ENCODE measurements around the gene ZFX. TPM values are rescaled to one million over a fixed set of nuclear protein-coding genes. Genes with fewer than 3 reads are reported as not detected.
"Not testable (repeated sequence)": the region's sequence is repeated elsewhere in the genome, so short reads cannot be mapped to it uniquely, and the experiment has no call there.

Gene ZFX
- total and polyA plus RNA-seq, 2 of the 8 experiments (the other 6 are each of a cell fraction or from before 2014, with no cell fraction given) = 2.8 to 22.0 TPM

DNA sequence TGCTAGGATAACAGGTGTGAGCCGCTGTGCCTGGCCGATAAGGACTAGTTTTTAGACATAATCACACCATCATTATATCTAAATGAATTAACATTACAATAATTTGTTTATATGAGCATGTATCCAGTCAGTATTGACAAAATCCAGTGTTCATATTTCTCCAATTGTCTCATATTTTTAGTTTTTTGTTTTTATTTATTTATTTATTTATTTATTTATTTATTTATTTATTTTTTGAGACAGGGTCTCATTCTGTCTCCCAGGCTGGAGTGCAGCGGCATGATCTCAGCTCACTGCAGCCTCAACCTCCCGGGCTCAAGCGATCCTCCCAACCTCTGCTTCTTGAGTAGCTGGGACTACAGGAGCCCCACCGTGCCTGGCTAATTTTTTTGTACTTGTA is 5.5 kb upstream of the ZFX start:
- FAIRE-seq; H3K36me3 ChIP-seq (ENCODE audit: control insufficient read depth in 2 of 4, insufficient read depth in 4 of 4, low read length in 3 of 4); H4K5ac ChIP-seq (ENCODE audit: insufficient read length, low read depth, low read length); H3K27ac ChIP-seq (ENCODE audit: low read depth, low read length); H3K79me1 ChIP-seq (ENCODE audit: low read depth, low read length); DNase-seq (ENCODE audit: low read depth in 1 of 2, low spot score in 2 of 2); H2AFZ ChIP-seq (ENCODE audit: low read length); H3K4ac ChIP-seq (replicated peaks; ENCODE audit: insufficient read length, low read depth, low read length); H2BK120ac ChIP-seq (replicated peaks; ENCODE audit: low read depth, low read length); H4K91ac ChIP-seq (replicated peaks; ENCODE audit: insufficient read length, low read length); H3K27me3 ChIP-seq (replicated peaks in 1 of 4; ENCODE audit: control insufficient read depth in 3 of 4, extremely low read depth in 1 of 4, insufficient read depth in 3 of 4, low read length in 3 of 4); H2BK20ac ChIP-seq (ENCODE audit: low read length); H3K23ac ChIP-seq (ENCODE audit: insufficient read length); H2BK15ac ChIP-seq (ENCODE audit: low read length); H3K79me2 ChIP-seq (ENCODE audit: control insufficient read depth in 1 of 2, insufficient read depth in 2 of 2, low read length in 2 of 2); H4K20me1 ChIP-seq (replicated peaks in 1 of 2; ENCODE audit: control insufficient read depth in 1 of 2, insufficient read depth in 2 of 2, low read length in 2 of 2); H3K18ac ChIP-seq (ENCODE audit: extremely low read depth, low read length); H3K56ac ChIP-seq (replicated peaks; ENCODE audit: insufficient read length, low read depth, low read length); H3K23me2 ChIP-seq (ENCODE audit: low read depth, low read length); H2BK12ac ChIP-seq (ENCODE audit: low read depth, low read length); H3K9me3 ChIP-seq (ENCODE audit: insufficient read depth in 2 of 2, low read depth in 1 of 2, low read length in 1 of 2); H3K4me2 ChIP-seq (ENCODE audit: insufficient read depth in 1 of 2, low read depth in 2 of 2, low read length in 2 of 2); H3K4me1 ChIP-seq (replicated peaks in 1 of 4; ENCODE audit: control insufficient read depth in 3 of 4, insufficient read depth in 4 of 4, low read length in 3 of 4); H3K14ac ChIP-seq (ENCODE audit: insufficient read length); H3K9ac ChIP-seq (replicated peaks in 1 of 4; ENCODE audit: extremely low read depth in 1 of 4, low read depth in 3 of 4, low read length in 3 of 4); POLR2A ChIA-PET (ENCODE audit: partially characterized antibody); H4K8ac ChIP-seq (ENCODE audit: extremely low read depth, insufficient read depth, low read length); H2AK5ac ChIP-seq (ENCODE audit: low read depth, low read length); H3K4me3 ChIP-seq (ENCODE audit: extremely low read depth in 1 of 4, insufficient read depth in 2 of 4, low read depth in 3 of 4, low read length in 4 of 4); H2BK5ac ChIP-seq (ENCODE audit: low read depth, low read length): not testable (repeated sequence)
- 96% methylated on average over 6 of the region's 6 CpGs; no CpG with 5 or more reads in 1 of the 2 experiments for WGBS, 2 experiments (ENCODE audit: extremely low coverage in 1 of 2, insufficient coverage in 1 of 2, insufficient read length in 1 of 2, insufficient replicate concordance in 2 of 2, low coverage in 1 of 2, low lambda C conversion rate in 2 of 2, missing lambda C conversion rate in 1 of 2)
- CTCF ChIA-PET (ENCODE audit: partially characterized antibody) = interaction anchor here (0.7 kb wide), 1 partner anchor 584 kb away, joined by 3 read pairs; no protein-coding TSS in a partner anchor

All from H1 (cell line).